K562 (cell line): Measurements from ENCODE around the gene MKRN2OS. TPM values are rescaled to one million over a fixed set of nuclear protein-coding genes. Genes with fewer than 3 reads are reported as not detected.

Source experiments
- BACH1 ChIP-seq: fragments of 200-800 bp; sonication (Bioruptor generic); IDR thresholded peaks from 2 replicates; pipeline ENCODE4 v1.6.1; 2016; ENCODE audit warnings: missing genetic modification characterization, missing compliant biosample characterization
- CGGBP1 ChIP-seq: fragments of 250-450 bp; sonication (Bioruptor Pico); IDR thresholded peaks from 2 replicates; pipeline ENCODE4 v1.9.0; 2021; ENCODE audit warnings: mild to moderate bottlenecking
- HDAC8 ChIP-seq: fragments of 450-650 bp; IDR thresholded peaks from 2 replicates; pipeline ENCODE4 v1.6.1; 2016; ENCODE audit warnings: mild to moderate bottlenecking, missing genetic modification characterization, moderate library complexity, missing compliant biosample characterization
- KLF16 ChIP-seq: IDR thresholded peaks from 2 replicates; pipeline ENCODE4 v1.6.1; 2016; ENCODE audit warnings: antibody characterized with exemption
- NR2F6 ChIP-seq: fragments of 450-650 bp; formaldehyde crosslinking; IDR thresholded peaks from 2 replicates; pipeline ENCODE4 v1.4.0; 2020; ENCODE audit warnings: mild to moderate bottlenecking
- PHF20 ChIP-seq: fragments of 450-650 bp; IDR thresholded peaks from 2 replicates; pipeline ENCODE4 v1.6.1; 2018; ENCODE audit not compliant: partially characterized antibody
- SFPQ ChIP-seq: fragments of 200-400 bp; formaldehyde crosslinking; IDR thresholded peaks from 2 replicates; pipeline ENCODE4 v1.6.1; 2017; ENCODE audit warnings: mild to moderate bottlenecking, low read depth, low read length, moderate library complexity
- SLC30A9 ChIP-seq: fragments of 250-450 bp; sonication (Bioruptor Pico); IDR thresholded peaks from 2 replicates; pipeline ENCODE4 v1.8.0; 2022; ENCODE audit warnings: mild to moderate bottlenecking, moderate library complexity
- SRSF9 ChIP-seq: fragments of 200-400 bp; formaldehyde crosslinking; IDR thresholded peaks from 2 replicates; pipeline ENCODE4 v1.6.1; 2017; ENCODE audit warnings: low read depth, low read length, borderline replicate concordance
- TEAD1 ChIP-seq, 2 experiments: fragments of 450-650 bp in 1 of 2; sonication (generic) in 1 of 2; formaldehyde crosslinking; IDR thresholded peaks; 2 replicates each; pipeline versions ENCODE4 v1.4.0 to v1.8.0; 2020 to 2022; ENCODE audit warnings: mild to moderate bottlenecking in 2 of 2, missing genetic modification reagents in 1 of 2
- USF1 ChIP-seq: sonication (generic); formaldehyde crosslinking; IDR thresholded peaks from 2 replicates; pipeline ENCODE4 v1.9.0; 2022; ENCODE audit warnings: mild to moderate bottlenecking, missing genetic modification reagents
- ZBTB12 ChIP-seq: fragments of 250-450 bp; sonication (Bioruptor Pico); IDR thresholded peaks from 2 replicates; pipeline ENCODE4 v1.4.0; 2020
- ZNF407 ChIP-seq: fragments of 450-650 bp; IDR thresholded peaks from 2 replicates; pipeline ENCODE4 v1.6.1; 2016; ENCODE audit warnings: low read depth
- polyA plus RNA-seq, 8 experiments: library from polyadenylated mRNA; depleted of rRNA in 4 of 8; stranded (reverse) in 5 of 8; unstranded in 3 of 8; fragments of >200 nt; fragmentation: Nextera tagmentation in 2 of 8; fragmentation: Illumina TruSeq in 1 of 8; extraction: Ambion mirVana in 2 of 8; extraction: Trizol in 1 of 8; gene quantifications; 2 replicates each; pipeline versions ENCODE4 v1.2.1 to v1.2.3, GENCODE V29; 2011 to 2014; ENCODE audit warnings: inconsistent platforms in 1 of 8, missing spikeins in 1 of 8
- total RNA-seq, 7 experiments: library from RNA; depleted of rRNA in 6 of 7; stranded (reverse); fragments of >200 nt in 6 of 7; fragmentation: Illumina TruSeq in 2 of 7; extraction: Trizol in 2 of 7; gene quantifications; 2 replicates each; pipeline versions ENCODE4 v1.2.1 to v1.2.3, GENCODE V29; 2011 to 2021; ENCODE audit warnings: low replicate concordance in 1 of 7

MKRN2OS gene
- total and polyA plus RNA-seq, 9 of the 15 experiments (the other 6 are each of a cell fraction or from before 2014, with no cell fraction given): 0.11 to 0.27 (median 0.17) TPM; not detected in 6

- TF ChIP-seq ZNF407 (no peak), HDAC8 (tag) (no peak), TEAD1 (CRISPR knock-in tag; IDR thresholded peaks at IDR 0.05) (0 out of 4 replicates have a peak, but pooled peaks of 1 of the 2 experiments have one; percentile 27), BACH1 (tag) (no peak), KLF16 (no peak), PHF20 (no peak), NR2F6 (CRISPR knock-in tag) (no peak), SLC30A9 (CRISPR knock-in tag) (no peak), USF1 (CRISPR knock-in tag) (no peak), SFPQ (no peak), ZBTB12 (CRISPR knock-in tag) (no peak), CGGBP1 (CRISPR knock-in tag) (no peak), SRSF9 (no peak)
These were observed 12.3 kb upstream of the MKRN2OS start (continued) for GRCh38 chr3:12557473-12558100.
